ENCODE results near the gene MT1E. TPM values are rescaled to one million over a fixed set of nuclear protein-coding genes. Genes with fewer than 3 reads are reported as not detected.

The MT1E gene
- total RNA-seq, 1 experiment from 2014 or later, result 25.9 TPM

- WGBS (ENCODE audit: extremely low coverage, insufficient read length, low lambda C conversion rate), result no CpG with 5 or more reads among the region's 1 CpG
- Histone ChIP-seq H3K27ac (ENCODE audit: insufficient read length, low read depth, low read length) (no peak overlapping the region), H3K4me2 (ENCODE audit: insufficient read depth, insufficient read length, low read length) (no peak overlapping the region), H3T11ph (ENCODE audit: low read length) (no peak overlapping the region), H3K14ac (ENCODE audit: insufficient read depth, low read length) (no peak overlapping the region), H3K23me2 (ENCODE audit: insufficient read length, low read depth, low read length, poor library complexity, severe bottlenecking) (no peaks in the 10 kb centered on the region), H4K8ac (replicated peaks; ENCODE audit: insufficient read length, low read depth, low read length) (no peak overlapping the region), H2BK12ac (ENCODE audit: insufficient read length, low read depth, low read length) (no peak overlapping the region), H3K56ac (ENCODE audit: insufficient read length, low read depth, low read length) (no peak overlapping the region), H2AFZ (ENCODE audit: low read length) (no peak overlapping the region), H3K9me3 (ENCODE audit: control insufficient read depth, low read depth, low read length) (no peaks in the 10 kb centered on the region), H4K20me1 (ENCODE audit: control insufficient read depth, insufficient read depth, insufficient read length) (no peaks in the 10 kb centered on the region), H4K5ac (ENCODE audit: insufficient read length, low read depth, low read length) (no peak overlapping the region), H2BK120ac (ENCODE audit: low read depth, low read length, poor library complexity, severe bottlenecking) (no peak overlapping the region), H3K79me1 (ENCODE audit: insufficient read depth, low read depth, low read length, poor library complexity, severe bottlenecking) (no peaks in the 10 kb centered on the region), H3K23ac (ENCODE audit: insufficient read length, low read depth, low read length) (no peak overlapping the region), H3K9ac (ENCODE audit: extremely low read depth, insufficient read length, low read length) (no peak overlapping the region), H3K18ac (ENCODE audit: insufficient read length, low read depth, low read length) (no peak overlapping the region), H2BK20ac (ENCODE audit: low read depth, low read length, poor library complexity, severe bottlenecking) (no peak overlapping the region), H4K91ac (ENCODE audit: insufficient read length, low read depth, low read length) (no peak overlapping the region), H2AK5ac (ENCODE audit: insufficient read length, low read length) (no peak overlapping the region), H3K4me1 (ENCODE audit: insufficient read depth, low read length) (no peaks in the 10 kb centered on the region), H2BK5ac (ENCODE audit: insufficient read length, low read length) (no peak overlapping the region), H3K4ac (ENCODE audit: low read depth, low read length) (no peak overlapping the region), H3K27me3 (ENCODE audit: insufficient read depth, low read length) (peaks cover 63% of the 10 kb centered on the region; the same call in 1 of the 2 replicates), H2BK15ac (ENCODE audit: low read depth, low read length) (no peak overlapping the region), H3K79me2 (ENCODE audit: insufficient read depth, low read length) (no peaks in the 10 kb centered on the region)
- peaks cover 95% of the 10 kb centered on the region for H3K27me3 Mint-ChIP-seq (ENCODE audit: low read depth)
- TF ChIP-seq CTCF (conservative IDR thresholded peaks at IDR 0.05), result no peak
- no peak overlapping the region; a peak in 1 of 5 replicates for H3K4me3 Mint-ChIP-seq
- H3K9me3 Mint-ChIP-seq, result no peaks in the 10 kb centered on the region; a peak in 1 of 5 replicates
- peaks cover 16 to 29% of the 10 kb centered on the region in 2 experiments for H3K4me1 Mint-ChIP-seq
- H3K36me3 Mint-ChIP-seq (ENCODE audit: insufficient read depth in 1 of 3, low read depth in 3 of 3), result no peaks in the 10 kb centered on the region
- DNase-seq, result no peak
- H3K27ac Mint-ChIP-seq, result no peak overlapping the region
These were observed 19.7 kb downstream of the MT1E start for GRCh38 chr16:56645311-56645710.

Data from H9 (cell line).